HCT116 (cell line): Measurements from ENCODE around the gene CCDC187. TPM values are rescaled to one million over a fixed set of nuclear protein-coding genes. Genes with fewer than 3 reads are reported as not detected.

Source experiments
- ATAC-seq: fragments of 200-7000 bp; cut with Tn5 transposase; 2 replicates; pipeline ENCODE4 v1.9.1; 2020; ENCODE audit warnings: mild to moderate bottlenecking, moderate library complexity
- BruUV-seq: library from RNA; stranded (reverse); fragments of 400-500 nt; replicated peaks from 2 replicates; lab custom pipeline; 2021; lab: Mats Ljungman, UMichigan
- CTCF ChIA-PET: fragments of 300-600 bp; sonication (Branson Sonifier 250); formaldehyde crosslinking; loops from one replicate; lab custom pipeline; 2021; ENCODE audit warnings: antibody characterized with exemption; lab: Charles Lee
- POLR2A ChIA-PET: fragments of 300-600, 350-600 bp; sonication (Branson Sonifier 250); formaldehyde crosslinking; loops from one replicate; lab custom pipeline; 2021; ENCODE audit warnings: antibody characterized with exemption; lab: Charles Lee
- RAD21 ChIA-PET, 2 experiments: fragments of 300-600 bp; sonication (Branson Sonifier 250); formaldehyde crosslinking; loops; one replicate each; lab custom pipeline; 2023; ENCODE audit warnings: low total read pairs in 2 of 2; ENCODE audit not compliant: uncharacterized antibody in 2 of 2, unreplicated experiment in 2 of 2, low non-redundant PET in 1 of 2; lab: Charles Lee
- DNase-seq: peaks from one replicate; pipeline ENCODE4 v3.0.0-alpha.2; 2010; ENCODE audit warnings: low read depth, low spot score
- H2AFZ ChIP-seq: fragments of 200-600 bp; shearing (Covaris generic), sonication (generic); 2 replicates; pipeline ENCODE4 v1.6.1; 2017; ENCODE audit warnings: low read depth, mixed run types, mixed read lengths, antibody characterized with exemption, low read length; ENCODE audit not compliant: poor library complexity, severe bottlenecking
- H3K27ac ChIP-seq: 2 replicates; pipeline ENCODE4 v1.5.1; 2012; ENCODE audit warnings: low read depth, low read length
- H3K27me3 ChIP-seq: fragments of 200-600 bp; sonication (generic); 2 replicates; pipeline ENCODE4 v1.6.1; 2016; ENCODE audit warnings: mixed run types, low read length, mixed read lengths; ENCODE audit not compliant: insufficient read depth
- H3K36me3 ChIP-seq, 2 experiments: fragments of 200-500 bp in 1 of 2; fragments of 200-600 bp in 1 of 2; sonication (Bioruptor generic) in 1 of 2; sonication (generic) in 1 of 2; 2 replicates each; pipeline versions ENCODE4 v1.5.1 to v1.6.1; 2014 to 2016; ENCODE audit warnings: low read length in 2 of 2, inconsistent platforms in 1 of 2, mixed read lengths in 1 of 2, mixed run types in 1 of 2; ENCODE audit not compliant: insufficient read depth in 2 of 2, control insufficient read depth in 1 of 2
- H3K4me1 ChIP-seq, 2 experiments: fragments of 200-600 bp in 1 of 2; sonication (generic) in 1 of 2; 2 replicates each; pipeline versions ENCODE4 v1.5.1 to v1.6.1; 2012 to 2017; ENCODE audit warnings: low read length in 2 of 2, inconsistent platforms in 1 of 2, mild to moderate bottlenecking in 1 of 2, mixed read lengths in 1 of 2, mixed run types in 1 of 2, moderate library complexity in 1 of 2; ENCODE audit not compliant: insufficient read depth in 2 of 2, control insufficient read depth in 1 of 2
- H3K4me2 ChIP-seq: fragments of 200-600 bp; sonication (generic); 2 replicates; pipeline ENCODE4 v1.6.1; 2017; ENCODE audit warnings: mixed run types, low read length, mixed read lengths
- H3K4me3 ChIP-seq, 2 experiments: fragments of 200-600 bp in 1 of 2; sonication (generic) in 1 of 2; replicated peaks in 1 of 2; 2 replicates each; pipeline ENCODE4 v1.5.1; 2011 to 2016; ENCODE audit warnings: low read length in 2 of 2, control low read depth in 1 of 2, low read depth in 1 of 2, mild to moderate bottlenecking in 1 of 2, mixed read lengths in 1 of 2, mixed run types in 1 of 2
- H3K79me2 ChIP-seq: fragments of 200-600 bp; sonication (generic); 2 replicates; pipeline ENCODE4 v1.6.1; 2017; ENCODE audit warnings: mild to moderate bottlenecking, mixed run types, low read length, moderate library complexity, mixed read lengths; ENCODE audit not compliant: insufficient read depth
- H3K9ac ChIP-seq: fragments of 200-600 bp; sonication (generic); 2 replicates; pipeline ENCODE4 v1.6.1; 2016; ENCODE audit warnings: low read length, mixed read lengths
- H3K9me2 ChIP-seq: fragments of 200-600 bp; sonication (generic), shearing (Covaris generic); 2 replicates; pipeline ENCODE4 v1.6.1; 2017; ENCODE audit warnings: mixed run types, mild to moderate bottlenecking, moderate library complexity; ENCODE audit not compliant: insufficient read depth
- H3K9me3 ChIP-seq, 2 experiments: fragments of 200-500 bp in 1 of 2; fragments of 200-600 bp in 1 of 2; sonication (Bioruptor generic) in 1 of 2; sonication (generic) in 1 of 2; 2 replicates each; pipeline ENCODE4 v1.6.1; 2014 to 2017; ENCODE audit warnings: low read length in 2 of 2, mixed read lengths in 2 of 2, inconsistent platforms in 1 of 2, low read depth in 1 of 2, mild to moderate bottlenecking in 1 of 2, mixed run types in 1 of 2, moderate library complexity in 1 of 2; ENCODE audit not compliant: control insufficient read depth in 1 of 2, insufficient read depth in 1 of 2
- H4K20me1 ChIP-seq: fragments of 200-600 bp; sonication (generic), shearing (Covaris generic); 2 replicates; pipeline ENCODE4 v1.6.1; 2017; ENCODE audit warnings: mixed run types, mild to moderate bottlenecking, moderate library complexity; ENCODE audit not compliant: insufficient read depth
- CTCF ChIP-seq, 3 experiments: fragments of 200-600 bp in 1 of 3; sonication (generic) in 1 of 3; IDR thresholded peaks in 2 of 3; conservative IDR thresholded peaks in 1 of 3; 2 replicates each; pipeline ENCODE4 v1.5.1; 2012 to 2017; ENCODE audit warnings: low read depth in 2 of 3, low read length in 2 of 3, antibody characterized with exemption in 1 of 3, borderline replicate concordance in 1 of 3, control low read depth in 1 of 3, mild to moderate bottlenecking in 1 of 3, mixed read lengths in 1 of 3, mixed run types in 1 of 3, moderate library complexity in 1 of 3; ENCODE audit not compliant: insufficient read depth in 1 of 3
- JUND ChIP-seq: IDR thresholded peaks from 2 replicates; pipeline ENCODE4 v1.6.1; 2012
- SIN3A ChIP-seq: IDR thresholded peaks from 2 replicates; pipeline ENCODE4 v1.6.1; 2012; ENCODE audit warnings: low read depth
- intact Hi-C: fragments of 100-400 bp; cut with micrococcal nuclease; formaldehyde crosslinking; loops from 2 replicates; pipeline ENCODE4 v1.10.0; 2022
- total RNA-seq: library from RNA; stranded (reverse); gene quantifications from one replicate; pipeline ENCODE4 v1.2.1, GENCODE V29; 2021; ENCODE audit not compliant: unreplicated experiment

CCDC187 gene
- total RNA-seq, 1 experiment from 2014 or later, result 4.6 TPM

DNA sequence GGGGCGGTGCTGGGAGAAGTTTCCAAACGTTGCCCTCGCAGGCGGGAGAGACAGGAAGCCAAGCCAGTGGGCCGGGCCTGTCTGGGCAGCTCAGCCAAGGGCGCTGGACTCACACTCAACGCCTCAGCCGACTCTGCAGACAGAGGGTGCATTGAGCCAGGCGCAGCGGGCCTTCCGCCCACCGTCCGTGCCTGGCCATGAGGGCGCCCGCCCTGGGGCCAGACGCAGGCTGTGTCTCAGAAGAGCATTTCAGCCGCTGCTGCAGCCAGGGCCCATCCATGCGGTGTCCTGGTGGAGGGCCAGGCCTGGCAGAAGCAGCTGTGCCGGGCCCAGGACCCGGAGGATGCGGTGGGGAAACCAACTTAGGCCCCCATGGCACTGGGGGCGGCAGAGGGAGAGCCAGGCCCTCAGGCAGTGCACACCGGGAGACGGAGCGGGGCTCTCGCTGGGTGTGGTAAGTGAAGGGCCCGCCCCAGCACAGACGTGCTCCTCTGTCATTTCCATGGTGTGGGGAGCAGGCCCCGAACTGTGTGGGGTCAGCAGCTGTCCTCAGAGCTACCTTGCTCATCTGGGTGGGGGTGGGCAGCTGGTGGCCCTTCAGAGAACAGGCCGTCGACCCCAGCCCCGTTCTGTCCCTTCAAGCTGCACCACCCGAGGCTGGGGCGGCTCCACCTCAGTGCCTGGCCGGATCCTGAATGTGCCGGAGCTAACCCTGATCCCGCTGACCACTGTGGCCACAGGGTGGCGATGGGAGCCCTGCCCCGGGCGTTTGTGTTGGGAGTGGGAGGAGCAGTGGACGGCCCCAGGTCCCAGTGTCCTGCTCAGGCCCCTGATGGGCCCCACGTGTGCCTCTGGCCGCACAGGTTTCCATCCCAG is 41.6 kb upstream of the CCDC187 start:
- peak overlapping the region in 1 of 2 experiments; percentile 18; a peak in 1 of 4 replicates for H3K4me3 ChIP-seq
- POLR2A ChIA-PET, result interaction anchor here (1.2 to 1.5 kb wide), 2 partner anchors 9 to 17 kb away, joined by 4 to 8 read pairs; partner anchors contain the start of gene DNLZ
- intact Hi-C loops, result loop anchor here (1.0 kb wide), 1 partner anchor 55 kb away; the partner anchor contains the start of gene SNAPC4
- H3K9me2 ChIP-seq, result no peaks in the 10 kb centered on the region
- peak overlapping the region; percentile 27 for H3K9ac ChIP-seq
- no TSS peak for BruUV-seq
- RAD21 ChIA-PET, result interaction anchor here (1.2 to 1.3 kb wide), 2 partner anchors 17 to 18 kb away, joined by 6 to 9 read pairs; partner anchors contain the start of gene DNLZ (in 1 of the 2)
- CTCF ChIA-PET, result interaction anchor here (0.9 to 1.9 kb wide), 8 partner anchors 9 to 286 kb away, joined by 3 to 15 read pairs (median 5); partner anchors contain the start of gene DNLZ
- H3K27ac ChIP-seq, result peak overlapping the region; percentile 44; the same call in 1 of the 2 replicates
- TF ChIP-seq CTCF (IDR thresholded peaks at IDR 0.05 in 2 of 3, conservative IDR thresholded peaks at IDR 0.05 in 1 of 3; ENCODE audit: borderline replicate concordance in 1 of 3, insufficient read depth in 1 of 3, low read depth in 2 of 3, low read length in 2 of 3) (peak in 2 of 3 experiments; percentile 46 to 53; a peak in 4 of 6 replicates), JUND (no peak), SIN3A (no peak)
- TF ChIP-seq, all 23 proteins: peak for 1
- ATAC-seq (peak; percentile 79), DNase-seq (no peak)
- Histone ChIP-seq H3K4me2 (peak overlapping the region; percentile 61), H3K36me3 (no peaks in the 10 kb centered on the region), H2AFZ (no peak overlapping the region), H3K4me1 (peaks cover 18 to 36% of the 10 kb centered on the region in 2 experiments; a peak in 3 of 4 replicates), H3K79me2 (no peaks in the 10 kb centered on the region), H3K27me3 (no peaks in the 10 kb centered on the region), H3K9me3 (no peaks in the 10 kb centered on the region), H4K20me1 (no peaks in the 10 kb centered on the region)
